ENCODE data around the gene PACS1. TPM values are rescaled to one million over a fixed set of nuclear protein-coding genes. Genes with fewer than 3 reads are reported as not detected.

Gene PACS1
- total RNA-seq, 1 experiment from 2014 or later = 41.1 TPM

DNA sequence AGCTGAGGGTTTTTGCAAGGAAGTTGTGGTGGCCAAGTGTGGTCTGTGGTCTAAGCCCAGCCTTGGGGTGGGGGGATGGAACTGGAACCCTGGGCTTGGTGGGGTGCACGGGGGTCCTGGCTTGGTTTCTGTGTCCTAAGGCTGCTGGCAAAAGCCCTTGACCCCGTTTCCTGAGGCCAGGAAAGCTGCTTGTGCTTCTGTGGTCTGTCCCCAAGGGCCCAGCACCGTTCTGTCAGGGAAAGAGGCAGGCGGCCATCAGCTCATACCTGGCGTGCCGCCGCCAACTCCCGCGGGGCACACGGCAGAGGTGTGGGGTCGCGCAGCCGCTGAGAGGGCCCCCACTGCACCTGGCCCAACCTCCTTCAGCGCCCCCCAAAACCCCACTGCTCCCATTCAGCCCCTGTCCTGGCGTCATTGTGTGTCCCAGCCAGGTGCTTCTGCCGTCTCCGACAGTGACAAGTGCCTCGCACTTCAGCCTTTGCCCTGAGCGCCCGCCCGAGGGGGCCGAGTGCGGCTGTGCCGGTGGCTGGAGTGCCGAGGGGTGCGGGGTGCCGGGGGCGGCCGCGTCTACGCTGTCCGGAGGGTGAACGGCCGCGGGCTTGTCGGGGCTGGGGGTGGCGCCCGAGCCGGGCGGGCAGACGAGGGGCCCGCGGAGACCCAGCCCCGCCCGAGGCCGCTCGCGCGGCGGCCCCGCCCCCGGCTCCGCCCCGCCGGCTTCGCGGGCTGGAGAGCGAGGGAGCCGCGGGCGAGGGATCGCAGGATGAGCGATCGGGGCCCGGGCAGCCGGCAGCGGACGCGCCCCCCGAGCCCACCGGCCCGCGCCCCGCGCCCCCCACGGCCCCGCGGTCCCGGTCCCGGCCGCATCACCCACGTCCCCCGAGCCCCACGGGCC, 207.6 kb downstream of the PACS1 start, which contains the start of gene CNIH2:
Gene CNIH2, plus strand, starts transcription at position 705 of the 892 bp plus-strand sequence. CDS start 282 bp downstream, outside the sequence.
- Histone ChIP-seq H3K27me3 (ENCODE audit: insufficient read depth, low read length) (no peaks in the 10 kb centered on the region), H3K9ac (ENCODE audit: low read length) (no peak within 1 kb of the TSS), H3K27ac (ENCODE audit: low read depth, low read length) (no peak within 1 kb of the TSS), H3K4me3 (replicated peaks in 1 of 2; ENCODE audit: low read depth in 1 of 2, low read length in 2 of 2) (no peak within 1 kb of the TSS), H3K9me2 (ENCODE audit: insufficient read depth) (no peaks in the 10 kb centered on the region), H2AFZ (ENCODE audit: low read depth, low read length, poor library complexity, severe bottlenecking) (no peak within 1 kb of the TSS), H3K9me3 (ENCODE audit: control insufficient read depth in 1 of 2, insufficient read depth in 1 of 2, low read depth in 1 of 2, low read length in 2 of 2) (no peaks in the 10 kb centered on the region), H3K36me3 (ENCODE audit: control insufficient read depth in 1 of 2, insufficient read depth in 2 of 2, low read length in 2 of 2) (peaks cover 7 to 9% of the 10 kb centered on the region in 2 experiments; a peak in 3 of 4 replicates), H4K20me1 (ENCODE audit: insufficient read depth) (no peaks in the 10 kb centered on the region), H3K79me2 (ENCODE audit: insufficient read depth, low read length) (no peaks in the 10 kb centered on the region), H3K4me1 (ENCODE audit: control insufficient read depth in 1 of 2, insufficient read depth in 2 of 2, low read length in 2 of 2) (peaks cover 0 to 20% of the 10 kb centered on the region in 2 experiments; a peak in 2 of 4 replicates), H3K4me2 (ENCODE audit: low read length) (no peak within 1 kb of the TSS)
- ChIA-PET RAD21 (ENCODE audit: low non-redundant PET in 1 of 2, low total read pairs in 2 of 2, uncharacterized antibody in 2 of 2, unreplicated experiment in 2 of 2) (no interaction called here), POLR2A (interaction anchor here (0.9 kb wide), 1 partner anchor 12 kb away, joined by 3 read pairs; the partner anchor contains the start of gene YIF1A), CTCF (no interaction called here)
- TF ChIP-seq, protein P1, sequence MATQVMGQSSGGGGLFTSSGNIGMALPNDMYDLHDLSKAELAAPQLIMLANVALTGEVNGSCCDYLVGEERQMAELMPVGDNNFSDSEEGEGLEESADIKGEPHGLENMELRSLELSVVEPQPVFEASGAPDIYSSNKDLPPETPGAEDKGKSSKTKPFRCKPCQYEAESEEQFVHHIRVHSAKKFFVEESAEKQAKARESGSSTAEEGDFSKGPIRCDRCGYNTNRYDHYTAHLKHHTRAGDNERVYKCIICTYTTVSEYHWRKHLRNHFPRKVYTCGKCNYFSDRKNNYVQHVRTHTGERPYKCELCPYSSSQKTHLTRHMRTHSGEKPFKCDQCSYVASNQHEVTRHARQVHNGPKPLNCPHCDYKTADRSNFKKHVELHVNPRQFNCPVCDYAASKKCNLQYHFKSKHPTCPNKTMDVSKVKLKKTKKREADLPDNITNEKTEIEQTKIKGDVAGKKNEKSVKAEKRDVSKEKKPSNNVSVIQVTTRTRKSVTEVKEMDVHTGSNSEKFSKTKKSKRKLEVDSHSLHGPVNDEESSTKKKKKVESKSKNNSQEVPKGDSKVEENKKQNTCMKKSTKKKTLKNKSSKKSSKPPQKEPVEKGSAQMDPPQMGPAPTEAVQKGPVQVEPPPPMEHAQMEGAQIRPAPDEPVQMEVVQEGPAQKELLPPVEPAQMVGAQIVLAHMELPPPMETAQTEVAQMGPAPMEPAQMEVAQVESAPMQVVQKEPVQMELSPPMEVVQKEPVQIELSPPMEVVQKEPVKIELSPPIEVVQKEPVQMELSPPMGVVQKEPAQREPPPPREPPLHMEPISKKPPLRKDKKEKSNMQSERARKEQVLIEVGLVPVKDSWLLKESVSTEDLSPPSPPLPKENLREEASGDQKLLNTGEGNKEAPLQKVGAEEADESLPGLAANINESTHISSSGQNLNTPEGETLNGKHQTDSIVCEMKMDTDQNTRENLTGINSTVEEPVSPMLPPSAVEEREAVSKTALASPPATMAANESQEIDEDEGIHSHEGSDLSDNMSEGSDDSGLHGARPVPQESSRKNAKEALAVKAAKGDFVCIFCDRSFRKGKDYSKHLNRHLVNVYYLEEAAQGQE (IDR thresholded peaks at IDR 0.05; ENCODE audit: low read depth) = no peak
- TF ChIP-seq SIN3A (IDR thresholded peaks at IDR 0.05; ENCODE audit: low read depth) (no peak), ZNF274 (IDR thresholded peaks at IDR 0.05; ENCODE audit: low read depth, low read length) (no peak), YY1 (IDR thresholded peaks at IDR 0.05; ENCODE audit: extremely low read depth, insufficient replicate concordance, low read depth, low read length) (no peak), TCF7L2 (IDR thresholded peaks at IDR 0.05; ENCODE audit: borderline replicate concordance, extremely low read depth, insufficient read depth, insufficient read length) (no peak), FOSL1 (IDR thresholded peaks at IDR 0.05; ENCODE audit: low read depth) (no peak), POLR2A (IDR thresholded peaks at IDR 0.05; ENCODE audit: borderline replicate concordance, extremely low read depth, insufficient read depth, insufficient read length) (no peak), JUND (IDR thresholded peaks at IDR 0.05) (no peak), CBX3 (IDR thresholded peaks at IDR 0.05; ENCODE audit: low read depth) (no peak), SRF (IDR thresholded peaks at IDR 0.05; ENCODE audit: low read depth) (no peak), SP1 (IDR thresholded peaks at IDR 0.05; ENCODE audit: low read depth) (no peak), CEBPB (IDR thresholded peaks at IDR 0.05; ENCODE audit: low read depth) (no peak), EZH2phosphoT487 (IDR thresholded peaks at IDR 0.05; ENCODE audit: borderline replicate concordance) (no peak)
- TF ChIP-seq, protein P2, sequence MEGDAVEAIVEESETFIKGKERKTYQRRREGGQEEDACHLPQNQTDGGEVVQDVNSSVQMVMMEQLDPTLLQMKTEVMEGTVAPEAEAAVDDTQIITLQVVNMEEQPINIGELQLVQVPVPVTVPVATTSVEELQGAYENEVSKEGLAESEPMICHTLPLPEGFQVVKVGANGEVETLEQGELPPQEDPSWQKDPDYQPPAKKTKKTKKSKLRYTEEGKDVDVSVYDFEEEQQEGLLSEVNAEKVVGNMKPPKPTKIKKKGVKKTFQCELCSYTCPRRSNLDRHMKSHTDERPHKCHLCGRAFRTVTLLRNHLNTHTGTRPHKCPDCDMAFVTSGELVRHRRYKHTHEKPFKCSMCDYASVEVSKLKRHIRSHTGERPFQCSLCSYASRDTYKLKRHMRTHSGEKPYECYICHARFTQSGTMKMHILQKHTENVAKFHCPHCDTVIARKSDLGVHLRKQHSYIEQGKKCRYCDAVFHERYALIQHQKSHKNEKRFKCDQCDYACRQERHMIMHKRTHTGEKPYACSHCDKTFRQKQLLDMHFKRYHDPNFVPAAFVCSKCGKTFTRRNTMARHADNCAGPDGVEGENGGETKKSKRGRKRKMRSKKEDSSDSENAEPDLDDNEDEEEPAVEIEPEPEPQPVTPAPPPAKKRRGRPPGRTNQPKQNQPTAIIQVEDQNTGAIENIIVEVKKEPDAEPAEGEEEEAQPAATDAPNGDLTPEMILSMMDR (IDR thresholded peaks at IDR 0.05 in 2 of 3, conservative IDR thresholded peaks at IDR 0.05 in 1 of 3; ENCODE audit: borderline replicate concordance in 1 of 3, insufficient read depth in 1 of 3, low read depth in 2 of 3, low read length in 2 of 3) = no peak
- DNase-seq (ENCODE audit: low read depth, low spot score) (no peak), ATAC-seq (peak; percentile 44)
- intact Hi-C loops (cut with micrococcal nuclease) = no loop called here
- BruUV-seq (replicated peaks) = no TSS peak

All from HCT116 (cell line).